Liver (tissue), 9 donors: ENCODE measurements around the gene KIAA1217. TPM values are rescaled to one million over a fixed set of nuclear protein-coding genes. Genes with fewer than 3 reads are reported as not detected.

Source experiments
- DNase-seq: peaks from one replicate; pipeline ENCODE4 v3.0.0-alpha.2; 2017; ENCODE audit warnings: low spot score
- H3K27ac ChIP-seq, 2 donors: one replicate each; pipeline ENCODE4 v1.7.0; 2013; ENCODE audit warnings: inconsistent platforms in 2 of 2, low read length in 2 of 2, control low read depth in 1 of 2, low read depth in 1 of 2, mild to moderate bottlenecking in 1 of 2
- H3K27me3 ChIP-seq, 4 donors: one replicate each; pipeline versions ENCODE4 v1.6.1 to v1.7.0; 2013; ENCODE audit warnings: low read length in 3 of 4, inconsistent platforms in 1 of 4, mild to moderate bottlenecking in 1 of 4, moderate library complexity in 1 of 4; ENCODE audit not compliant: control insufficient read depth in 4 of 4, insufficient read depth in 4 of 4
- H3K36me3 ChIP-seq, 4 donors: one replicate each; pipeline versions ENCODE4 v1.6.1 to v1.7.0; 2013; ENCODE audit warnings: low read length in 3 of 4, mild to moderate bottlenecking in 3 of 4, low read depth in 1 of 4, moderate library complexity in 1 of 4; ENCODE audit not compliant: control insufficient read depth in 4 of 4, insufficient read depth in 3 of 4
- H3K4me1 ChIP-seq, 4 donors: one replicate each; pipeline versions ENCODE4 v1.6.1 to v1.7.0; 2013; ENCODE audit warnings: low read length in 3 of 4, mild to moderate bottlenecking in 3 of 4, moderate library complexity in 1 of 4; ENCODE audit not compliant: control insufficient read depth in 4 of 4, insufficient read depth in 4 of 4
- H3K4me3 ChIP-seq, 3 donors: one replicate each; pipeline versions ENCODE4 v1.6.1 to v1.7.0; 2013; ENCODE audit warnings: low read length in 3 of 3, control low read depth in 1 of 3, low read depth in 1 of 3, mild to moderate bottlenecking in 1 of 3
- H3K9ac ChIP-seq, 2 donors: one replicate each; pipeline ENCODE4 v1.7.0; 2013; ENCODE audit warnings: low read length in 2 of 2, mild to moderate bottlenecking in 2 of 2, moderate library complexity in 2 of 2, control low read depth in 1 of 2, low read depth in 1 of 2
- H3K9me3 ChIP-seq, 4 donors: one replicate each; pipeline versions ENCODE4 v1.6.1 to v1.7.0; 2013; ENCODE audit warnings: low read length in 3 of 4; ENCODE audit not compliant: control insufficient read depth in 4 of 4
- EGR1 ChIP-seq, 2 donors: IDR thresholded peaks; 2 replicates each; pipeline ENCODE4 v1.6.1; 2016 to 2018; ENCODE audit warnings: antibody characterized with exemption in 2 of 2, low read depth in 2 of 2
- FOXA1 ChIP-seq: IDR thresholded peaks from 2 replicates; pipeline ENCODE4 v1.6.1; 2016; ENCODE audit warnings: antibody characterized with exemption
- FOXA2 ChIP-seq: IDR thresholded peaks from 2 replicates; pipeline ENCODE4 v1.6.1; 2016; ENCODE audit warnings: antibody characterized with exemption
- GABPA ChIP-seq, 2 donors: IDR thresholded peaks in 1 of 2; conservative IDR thresholded peaks in 1 of 2; 2 replicates each; pipeline ENCODE4 v1.6.1; 2016; ENCODE audit warnings: antibody characterized with exemption in 2 of 2, mild to moderate bottlenecking in 1 of 2, moderate library complexity in 1 of 2
- HNF4A ChIP-seq, 2 donors: conservative IDR thresholded peaks; 2 replicates each; pipeline ENCODE4 v1.6.1; 2016; ENCODE audit warnings: antibody characterized with exemption in 2 of 2, mild to moderate bottlenecking in 2 of 2
- HNF4G ChIP-seq: IDR thresholded peaks from 2 replicates; pipeline ENCODE4 v1.6.1; 2016; ENCODE audit warnings: antibody characterized with exemption
- JUND ChIP-seq, 2 donors: IDR thresholded peaks; 2 replicates each; pipeline ENCODE4 v1.6.1; 2016; ENCODE audit warnings: antibody characterized with exemption in 2 of 2
- NR2F2 ChIP-seq: IDR thresholded peaks from 2 replicates; pipeline ENCODE4 v1.6.1; 2016; ENCODE audit warnings: antibody characterized with exemption
- RAD21 ChIP-seq, 2 donors: IDR thresholded peaks; 2 replicates each; pipeline ENCODE4 v1.6.1; 2016; ENCODE audit warnings: antibody characterized with exemption in 2 of 2, mild to moderate bottlenecking in 2 of 2
- RXRA ChIP-seq, 2 donors: IDR thresholded peaks; 2 replicates each; pipeline ENCODE4 v1.6.1; 2017 to 2018; ENCODE audit warnings: antibody characterized with exemption in 2 of 2, mild to moderate bottlenecking in 1 of 2
- SP1 ChIP-seq: IDR thresholded peaks from 2 replicates; pipeline ENCODE4 v1.6.1; 2018; ENCODE audit warnings: antibody characterized with exemption, mild to moderate bottlenecking
- TAF1 ChIP-seq: conservative IDR thresholded peaks from 2 replicates; pipeline ENCODE4 v1.6.1; 2016; ENCODE audit warnings: antibody characterized with exemption, mild to moderate bottlenecking
- YY1 ChIP-seq: IDR thresholded peaks from 2 replicates; pipeline ENCODE4 v1.6.1; 2016; ENCODE audit warnings: antibody characterized with exemption, mild to moderate bottlenecking
- WGBS: extraction: QIAGEN DNeasy Blood & Tissue Kit; methylation state at CpG from one replicate; pipeline ENCODE4 v1.1.7; 2013; 5-methylcytosine and 5-hydroxymethylcytosine counted together
- polyA plus RNA-seq, 2 donors: library from polyadenylated mRNA; stranded (reverse) in 1 of 2; unstranded in 1 of 2; fragments of 200-250 nt in 1 of 2; fragments of >200 nt in 1 of 2; fragmentation: Nextera tagmentation in 1 of 2; extraction: Ambion mirVana in 1 of 2; gene quantifications; one replicate each; pipeline versions ENCODE4 v1.2.1 to v1.2.3, GENCODE V29; 2013 to 2015
- total RNA-seq, 2 donors: library from RNA; depleted of rRNA; stranded (reverse); fragments of >200 nt; gene quantifications; one replicate each; pipeline ENCODE4 v1.2.3, GENCODE V29; 2014
- TF ChIP-seq, protein P1 (sequence below): fragments of 150-350 bp; IDR thresholded peaks from 2 replicates; pipeline ENCODE4 v1.5.1; 2017; ENCODE audit warnings: improper control_type of control experiment, low read depth, low read length; ENCODE audit not compliant: missing input control
- TF ChIP-seq, protein P2 (sequence below): IDR thresholded peaks from 2 replicates; pipeline ENCODE4 v1.6.1; 2016; ENCODE audit warnings: antibody characterized with exemption, mild to moderate bottlenecking
- TF ChIP-seq, protein P3 (sequence below): IDR thresholded peaks from 2 replicates; pipeline ENCODE4 v1.6.1; 2016; ENCODE audit warnings: antibody characterized with exemption
- TF ChIP-seq, protein P4 (sequence below): IDR thresholded peaks from 2 replicates; pipeline ENCODE4 v1.6.1; 2016; ENCODE audit warnings: antibody characterized with exemption
- TF ChIP-seq, protein P5 (sequence below): IDR thresholded peaks from 2 replicates; pipeline ENCODE4 v1.6.1; 2016; ENCODE audit warnings: antibody characterized with exemption
- donor health status: healthy.
- donor health status: healthy.
- donor health status: healthy.
- donor health status: healthy.
- donor health status: healthy.

KIAA1217 gene
- total and polyA plus RNA-seq, 4 donors: 4.5 to 12.8 (median 6.8) TPM

DNA sequence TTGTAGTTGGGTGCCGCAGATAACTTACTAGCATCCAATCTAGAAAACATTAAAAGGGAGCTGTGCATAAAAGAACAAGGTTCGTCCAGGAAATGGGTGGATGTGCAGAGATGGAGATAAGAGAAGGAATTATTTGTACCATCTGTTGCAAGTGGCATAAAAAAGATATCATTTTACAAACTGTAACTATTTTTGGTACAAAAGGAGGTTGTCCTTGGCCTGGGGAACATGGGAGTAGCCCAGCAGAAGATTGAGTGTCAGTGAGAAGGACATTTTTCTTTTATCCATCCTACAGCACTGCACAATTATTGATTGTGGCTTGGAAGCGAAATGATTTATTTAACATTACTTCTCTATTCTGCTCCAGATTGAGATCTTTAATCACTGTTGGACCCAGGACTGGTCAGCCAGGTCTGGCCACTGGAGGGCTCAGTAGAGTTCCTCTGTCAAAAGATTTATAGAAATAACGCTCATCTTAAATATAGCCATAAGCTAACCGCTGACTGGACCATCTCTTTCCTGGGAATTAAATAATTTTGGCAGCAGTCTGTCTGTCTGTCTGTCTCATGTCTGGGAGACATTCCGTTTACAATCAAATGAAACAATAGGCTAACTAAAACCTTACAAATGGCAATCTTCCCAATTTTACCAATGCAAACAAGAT, 254.1 kb downstream of the KIAA1217 start:
- no peak overlapping the region for H3K4me3 ChIP-seq
- H3K27me3 ChIP-seq: no peaks in the 10 kb centered on the region
- H3K36me3 ChIP-seq: no peaks in the 10 kb centered on the region
- no peak for DNase-seq
- H3K9me3 ChIP-seq: no peaks in the 10 kb centered on the region
- H3K27ac ChIP-seq: peak overlapping the region; percentile 87 to 91
- 83% methylated on average over 6 of the region's 6 CpGs for WGBS
- TF ChIP-seq HNF4G: no peak
- TF ChIP-seq JUND (IDR thresholded peaks at IDR 0.05): no peak
- no peak for TF ChIP-seq GABPA (IDR thresholded peaks at IDR 0.05 in 1 of 2, conservative IDR thresholded peaks at IDR 0.05 in 1 of 2)
- peak in 1 of 2 donors; percentile 34 for TF ChIP-seq RAD21 (IDR thresholded peaks at IDR 0.05)
- TF ChIP-seq, protein P1, sequence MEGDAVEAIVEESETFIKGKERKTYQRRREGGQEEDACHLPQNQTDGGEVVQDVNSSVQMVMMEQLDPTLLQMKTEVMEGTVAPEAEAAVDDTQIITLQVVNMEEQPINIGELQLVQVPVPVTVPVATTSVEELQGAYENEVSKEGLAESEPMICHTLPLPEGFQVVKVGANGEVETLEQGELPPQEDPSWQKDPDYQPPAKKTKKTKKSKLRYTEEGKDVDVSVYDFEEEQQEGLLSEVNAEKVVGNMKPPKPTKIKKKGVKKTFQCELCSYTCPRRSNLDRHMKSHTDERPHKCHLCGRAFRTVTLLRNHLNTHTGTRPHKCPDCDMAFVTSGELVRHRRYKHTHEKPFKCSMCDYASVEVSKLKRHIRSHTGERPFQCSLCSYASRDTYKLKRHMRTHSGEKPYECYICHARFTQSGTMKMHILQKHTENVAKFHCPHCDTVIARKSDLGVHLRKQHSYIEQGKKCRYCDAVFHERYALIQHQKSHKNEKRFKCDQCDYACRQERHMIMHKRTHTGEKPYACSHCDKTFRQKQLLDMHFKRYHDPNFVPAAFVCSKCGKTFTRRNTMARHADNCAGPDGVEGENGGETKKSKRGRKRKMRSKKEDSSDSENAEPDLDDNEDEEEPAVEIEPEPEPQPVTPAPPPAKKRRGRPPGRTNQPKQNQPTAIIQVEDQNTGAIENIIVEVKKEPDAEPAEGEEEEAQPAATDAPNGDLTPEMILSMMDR: peak; percentile 37
- no peak for TF ChIP-seq FOXA1
- no peak overlapping the region for H3K9ac ChIP-seq
- H3K4me1 ChIP-seq: peaks cover 2 to 28% (median 10%) of the 10 kb centered on the region in 4 donors

DNA sequence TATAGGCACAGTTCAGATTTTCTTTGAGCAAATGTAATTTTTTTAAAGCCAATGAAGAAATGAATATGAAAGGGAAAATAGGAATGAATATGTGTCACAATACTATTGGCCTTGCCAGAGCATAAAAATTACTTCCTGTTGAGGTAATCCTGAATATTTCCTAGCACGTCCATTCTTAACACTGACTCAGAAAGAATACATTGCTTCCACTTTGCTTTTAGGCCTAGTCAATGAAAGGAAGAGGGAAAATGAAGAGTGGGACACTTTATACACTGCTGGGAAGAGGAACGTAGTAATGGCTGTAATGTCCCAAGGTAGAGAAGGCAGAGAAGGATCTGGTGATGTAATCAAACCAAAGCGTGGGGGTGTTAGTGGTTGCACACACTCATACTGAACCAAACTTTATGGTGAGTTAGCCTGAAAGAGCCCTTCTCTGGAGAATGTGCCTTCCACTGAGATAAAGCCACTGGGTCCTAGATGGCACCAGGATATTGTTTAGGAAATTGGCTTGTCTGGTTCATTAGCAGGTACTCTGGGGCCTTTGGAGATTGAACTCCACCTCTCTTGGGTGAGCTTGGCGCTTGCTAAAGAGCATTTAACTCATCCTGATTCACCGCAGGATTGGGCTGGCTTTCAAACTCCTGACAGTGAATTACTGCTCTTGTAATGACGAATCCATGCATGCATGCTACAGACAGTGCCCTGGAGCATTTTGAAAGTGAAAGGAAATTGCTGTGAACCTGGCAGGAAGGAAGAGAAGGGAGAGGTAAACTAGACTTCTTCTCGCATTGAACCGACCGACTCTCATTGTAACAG, 254.9 kb downstream of the KIAA1217 start:
- TF ChIP-seq, protein P2, sequence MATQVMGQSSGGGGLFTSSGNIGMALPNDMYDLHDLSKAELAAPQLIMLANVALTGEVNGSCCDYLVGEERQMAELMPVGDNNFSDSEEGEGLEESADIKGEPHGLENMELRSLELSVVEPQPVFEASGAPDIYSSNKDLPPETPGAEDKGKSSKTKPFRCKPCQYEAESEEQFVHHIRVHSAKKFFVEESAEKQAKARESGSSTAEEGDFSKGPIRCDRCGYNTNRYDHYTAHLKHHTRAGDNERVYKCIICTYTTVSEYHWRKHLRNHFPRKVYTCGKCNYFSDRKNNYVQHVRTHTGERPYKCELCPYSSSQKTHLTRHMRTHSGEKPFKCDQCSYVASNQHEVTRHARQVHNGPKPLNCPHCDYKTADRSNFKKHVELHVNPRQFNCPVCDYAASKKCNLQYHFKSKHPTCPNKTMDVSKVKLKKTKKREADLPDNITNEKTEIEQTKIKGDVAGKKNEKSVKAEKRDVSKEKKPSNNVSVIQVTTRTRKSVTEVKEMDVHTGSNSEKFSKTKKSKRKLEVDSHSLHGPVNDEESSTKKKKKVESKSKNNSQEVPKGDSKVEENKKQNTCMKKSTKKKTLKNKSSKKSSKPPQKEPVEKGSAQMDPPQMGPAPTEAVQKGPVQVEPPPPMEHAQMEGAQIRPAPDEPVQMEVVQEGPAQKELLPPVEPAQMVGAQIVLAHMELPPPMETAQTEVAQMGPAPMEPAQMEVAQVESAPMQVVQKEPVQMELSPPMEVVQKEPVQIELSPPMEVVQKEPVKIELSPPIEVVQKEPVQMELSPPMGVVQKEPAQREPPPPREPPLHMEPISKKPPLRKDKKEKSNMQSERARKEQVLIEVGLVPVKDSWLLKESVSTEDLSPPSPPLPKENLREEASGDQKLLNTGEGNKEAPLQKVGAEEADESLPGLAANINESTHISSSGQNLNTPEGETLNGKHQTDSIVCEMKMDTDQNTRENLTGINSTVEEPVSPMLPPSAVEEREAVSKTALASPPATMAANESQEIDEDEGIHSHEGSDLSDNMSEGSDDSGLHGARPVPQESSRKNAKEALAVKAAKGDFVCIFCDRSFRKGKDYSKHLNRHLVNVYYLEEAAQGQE: no peak
- TF ChIP-seq NR2F2 (no peak), JUND (IDR thresholded peaks at IDR 0.05) (no peak), FOXA2 (no peak), EGR1 (IDR thresholded peaks at IDR 0.05; ENCODE audit: low read depth in 2 of 2) (no peak), HNF4G (no peak), SP1 (peak; percentile 36), GABPA (IDR thresholded peaks at IDR 0.05 in 1 of 2, conservative IDR thresholded peaks at IDR 0.05 in 1 of 2) (no peak), FOXA1 (no peak), RAD21 (IDR thresholded peaks at IDR 0.05) (no peak), HNF4A (conservative IDR thresholded peaks at IDR 0.05) (no peak), YY1 (peak; percentile 48), TAF1 (no peak), RXRA (IDR thresholded peaks at IDR 0.05) (peak in 1 of 2 donors; percentile 27)
- TF ChIP-seq, protein P3, sequence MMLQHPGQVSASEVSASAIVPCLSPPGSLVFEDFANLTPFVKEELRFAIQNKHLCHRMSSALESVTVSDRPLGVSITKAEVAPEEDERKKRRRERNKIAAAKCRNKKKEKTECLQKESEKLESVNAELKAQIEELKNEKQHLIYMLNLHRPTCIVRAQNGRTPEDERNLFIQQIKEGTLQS: peak; percentile 35
- TF ChIP-seq, protein P4, sequence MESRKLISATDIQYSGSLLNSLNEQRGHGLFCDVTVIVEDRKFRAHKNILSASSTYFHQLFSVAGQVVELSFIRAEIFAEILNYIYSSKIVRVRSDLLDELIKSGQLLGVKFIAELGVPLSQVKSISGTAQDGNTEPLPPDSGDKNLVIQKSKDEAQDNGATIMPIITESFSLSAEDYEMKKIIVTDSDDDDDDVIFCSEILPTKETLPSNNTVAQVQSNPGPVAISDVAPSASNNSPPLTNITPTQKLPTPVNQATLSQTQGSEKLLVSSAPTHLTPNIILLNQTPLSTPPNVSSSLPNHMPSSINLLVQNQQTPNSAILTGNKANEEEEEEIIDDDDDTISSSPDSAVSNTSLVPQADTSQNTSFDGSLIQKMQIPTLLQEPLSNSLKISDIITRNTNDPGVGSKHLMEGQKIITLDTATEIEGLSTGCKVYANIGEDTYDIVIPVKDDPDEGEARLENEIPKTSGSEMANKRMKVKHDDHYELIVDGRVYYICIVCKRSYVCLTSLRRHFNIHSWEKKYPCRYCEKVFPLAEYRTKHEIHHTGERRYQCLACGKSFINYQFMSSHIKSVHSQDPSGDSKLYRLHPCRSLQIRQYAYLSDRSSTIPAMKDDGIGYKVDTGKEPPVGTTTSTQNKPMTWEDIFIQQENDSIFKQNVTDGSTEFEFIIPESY: no peak
- TF ChIP-seq, protein P1: no peak
- TF ChIP-seq, protein P5, sequence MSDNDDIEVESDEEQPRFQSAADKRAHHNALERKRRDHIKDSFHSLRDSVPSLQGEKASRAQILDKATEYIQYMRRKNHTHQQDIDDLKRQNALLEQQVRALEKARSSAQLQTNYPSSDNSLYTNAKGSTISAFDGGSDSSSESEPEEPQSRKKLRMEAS: no peak
- Histone ChIP-seq H3K9ac (peak overlapping the region; percentile 39 to 82), H3K4me1 (peaks cover 2 to 29% (median 10%) of the 10 kb centered on the region in 4 donors)

More for the DNA sequence above, 254.9 kb downstream of the KIAA1217 start:
- WGBS: 22% methylated on average over 9 of the region's 9 CpGs
- no peaks in the 10 kb centered on the region for H3K36me3 ChIP-seq
- no peaks in the 10 kb centered on the region for H3K27me3 ChIP-seq
- H3K9me3 ChIP-seq: no peaks in the 10 kb centered on the region
- no peak for DNase-seq
- H3K27ac ChIP-seq: peak overlapping the region; percentile 87 to 91
- peak overlapping the region; percentile 30 to 57 (median 44) for H3K4me3 ChIP-seq
